Common myeloid progenitor, CD34-positive (primary cell): Measurements from ENCODE around the gene VWA5A.

Experiments
- CTCF ChIA-PET: fragments of 350-600 bp; sonication (Branson Sonifier 250); formaldehyde crosslinking; loops from one replicate; lab custom pipeline; 2021; ENCODE audit warnings: antibody characterized with exemption; lab: Charles Lee
- POLR2A ChIA-PET: fragments of 350-600 bp; sonication (Branson Sonifier 250); formaldehyde crosslinking; loops from one replicate; lab custom pipeline; 2021; ENCODE audit warnings: antibody characterized with exemption; lab: Charles Lee
- DNase-seq, 3 donors: peaks; one replicate each; pipeline versions ENCODE4 v3.0.0 to v3.0.0-alpha.2; 2013
- H3K27ac ChIP-seq, 2 experiments: 1 replicate in 1 of 2; 2 replicates in 1 of 2; pipeline ENCODE4 v1.7.0; 2013; ENCODE audit warnings: inconsistent platforms in 2 of 2, low read length in 2 of 2, mild to moderate bottlenecking in 2 of 2, low read depth in 1 of 2, moderate library complexity in 1 of 2; ENCODE audit not compliant: severe bottlenecking in 2 of 2, insufficient read depth in 1 of 2, poor library complexity in 1 of 2
- H3K27me3 ChIP-seq, 5 experiments: replicated peaks in 2 of 5; 1 replicate in 3 of 5; 2 replicates in 2 of 5; pipeline versions ENCODE4 v1.6.1 to v1.7.0; 2013; ENCODE audit warnings: low read length in 4 of 5, mild to moderate bottlenecking in 2 of 5, moderate library complexity in 2 of 5, inconsistent platforms in 1 of 5; ENCODE audit not compliant: insufficient read depth in 5 of 5, control insufficient read depth in 4 of 5
- H3K36me3 ChIP-seq, 4 experiments: 1 replicate in 2 of 4; 2 replicates in 2 of 4; pipeline versions ENCODE4 v1.6.1 to v1.7.0; 2013; ENCODE audit warnings: low read length in 3 of 4, control low read depth in 1 of 4, mild to moderate bottlenecking in 1 of 4; ENCODE audit not compliant: control insufficient read depth in 4 of 4, insufficient read depth in 4 of 4
- H3K4me1 ChIP-seq, 4 experiments: 1 replicate in 3 of 4; 2 replicates in 1 of 4; pipeline versions ENCODE4 v1.6.1 to v1.7.1; 2013; ENCODE audit warnings: low read length in 3 of 4, mild to moderate bottlenecking in 3 of 4, control low read depth in 1 of 4, inconsistent platforms in 1 of 4, moderate library complexity in 1 of 4; ENCODE audit not compliant: control insufficient read depth in 4 of 4, insufficient read depth in 4 of 4; ENCODE audit errors: control extremely low read depth in 1 of 4
- H3K4me3 ChIP-seq, 7 experiments: 1 replicate in 4 of 7; 2 replicates in 3 of 7; pipeline versions ENCODE4 v1.5.1 to v1.7.0; 2013; ENCODE audit warnings: mild to moderate bottlenecking in 7 of 7, low read length in 6 of 7, moderate library complexity in 6 of 7, inconsistent platforms in 2 of 7, low read depth in 2 of 7, control low read depth in 1 of 7; ENCODE audit not compliant: insufficient read depth in 4 of 7, control insufficient read depth in 1 of 7; ENCODE audit errors: extremely low read depth in 1 of 7
- H3K9me3 ChIP-seq, 5 experiments: 1 replicate in 4 of 5; 2 replicates in 1 of 5; pipeline versions ENCODE4 v1.6.1 to v1.7.1; 2013; ENCODE audit warnings: low read length in 4 of 5, mild to moderate bottlenecking in 2 of 5, inconsistent platforms in 1 of 5, low read depth in 1 of 5, moderate library complexity in 1 of 5; ENCODE audit not compliant: control insufficient read depth in 4 of 5, insufficient read depth in 2 of 5; ENCODE audit errors: control extremely low read depth in 1 of 5
- WGBS: methylation state at CpG from one replicate; pipeline ENCODE4 v1.1.5; 2013; ENCODE audit not compliant: insufficient coverage; 5-methylcytosine and 5-hydroxymethylcytosine counted together

Gene VWA5A

DNA sequence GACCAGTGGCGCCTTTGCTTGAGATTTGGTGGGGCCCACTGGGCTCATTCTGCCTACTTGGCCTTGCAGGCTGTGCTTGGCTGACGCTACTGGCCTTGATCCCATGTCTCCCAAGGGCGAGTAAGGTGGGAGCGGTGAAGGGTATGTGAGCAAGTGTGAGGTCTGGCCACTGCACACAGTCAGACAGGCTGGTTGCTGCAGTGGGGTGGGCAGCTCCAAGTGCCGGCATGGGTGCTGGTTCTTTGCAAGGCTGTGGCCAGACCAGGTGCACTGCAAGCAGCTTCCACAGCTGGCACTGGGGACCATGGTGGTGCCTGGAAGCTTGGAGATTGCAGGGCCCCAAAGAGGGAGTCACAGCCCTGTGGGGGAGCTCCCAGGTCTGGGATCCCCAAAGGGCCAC lies 40.7 kb upstream of the VWA5A start:
- Histone ChIP-seq H3K36me3 (no peaks in the 10 kb centered on the region), H3K27ac (no peak overlapping the region), H3K4me1 (peaks cover 4 to 32% (median 25%) of the 10 kb centered on the region in 4 experiments), H3K4me3 (no peak overlapping the region), H3K9me3 (no peaks in the 10 kb centered on the region), H3K27me3 (no peaks in the 10 kb centered on the region)
- WGBS, result 100% methylated on average over 1 of the region's 5 CpGs
- POLR2A ChIA-PET, result no interaction called here
- CTCF ChIA-PET, result interaction anchor here (0.8 to 1.8 kb wide), 6 partner anchors 12 to 255 kb away, joined by 4 to 6 read pairs (median 4); no protein-coding TSS in a partner anchor
- no peak for DNase-seq

DNA sequence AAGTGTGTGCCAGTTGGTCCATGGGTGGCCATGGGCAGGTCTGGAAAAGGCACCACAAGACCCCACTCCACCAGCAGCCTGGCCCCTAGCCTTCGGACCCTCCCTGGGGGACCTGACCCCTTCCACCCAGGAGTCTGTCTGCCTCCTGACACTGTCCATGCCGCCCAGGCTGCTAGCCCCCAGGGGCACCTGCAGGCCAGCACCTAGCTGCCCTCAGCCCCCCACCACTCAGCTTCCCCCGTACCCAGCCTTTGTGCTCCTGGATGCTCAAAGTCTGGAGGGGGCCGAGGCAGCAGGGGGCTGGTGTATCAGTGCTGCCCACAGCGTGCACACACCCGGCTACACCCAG lies 39.8 kb upstream of the VWA5A start:
- DNase-seq, result no peak
- WGBS, result 93% methylated on average over 6 of the region's 6 CpGs
- POLR2A ChIA-PET, result no interaction called here
- H3K27me3 ChIP-seq, result no peaks in the 10 kb centered on the region
- no peaks in the 10 kb centered on the region for H3K36me3 ChIP-seq
- no peak overlapping the region for H3K27ac ChIP-seq
- CTCF ChIA-PET, result interaction anchor here (1.0 to 1.8 kb wide), 5 partner anchors 9 to 254 kb away, joined by 3 to 6 read pairs (median 4); partner anchors contain the start of gene VWA5A
- H3K9me3 ChIP-seq, result no peaks in the 10 kb centered on the region
- H3K4me3 ChIP-seq, result peak overlapping the region in 3 of 7 experiments; percentile 76 to 83 (median 80)
- H3K4me1 ChIP-seq, result peaks cover 4 to 23% (median 16%) of the 10 kb centered on the region in 4 experiments

DNA sequence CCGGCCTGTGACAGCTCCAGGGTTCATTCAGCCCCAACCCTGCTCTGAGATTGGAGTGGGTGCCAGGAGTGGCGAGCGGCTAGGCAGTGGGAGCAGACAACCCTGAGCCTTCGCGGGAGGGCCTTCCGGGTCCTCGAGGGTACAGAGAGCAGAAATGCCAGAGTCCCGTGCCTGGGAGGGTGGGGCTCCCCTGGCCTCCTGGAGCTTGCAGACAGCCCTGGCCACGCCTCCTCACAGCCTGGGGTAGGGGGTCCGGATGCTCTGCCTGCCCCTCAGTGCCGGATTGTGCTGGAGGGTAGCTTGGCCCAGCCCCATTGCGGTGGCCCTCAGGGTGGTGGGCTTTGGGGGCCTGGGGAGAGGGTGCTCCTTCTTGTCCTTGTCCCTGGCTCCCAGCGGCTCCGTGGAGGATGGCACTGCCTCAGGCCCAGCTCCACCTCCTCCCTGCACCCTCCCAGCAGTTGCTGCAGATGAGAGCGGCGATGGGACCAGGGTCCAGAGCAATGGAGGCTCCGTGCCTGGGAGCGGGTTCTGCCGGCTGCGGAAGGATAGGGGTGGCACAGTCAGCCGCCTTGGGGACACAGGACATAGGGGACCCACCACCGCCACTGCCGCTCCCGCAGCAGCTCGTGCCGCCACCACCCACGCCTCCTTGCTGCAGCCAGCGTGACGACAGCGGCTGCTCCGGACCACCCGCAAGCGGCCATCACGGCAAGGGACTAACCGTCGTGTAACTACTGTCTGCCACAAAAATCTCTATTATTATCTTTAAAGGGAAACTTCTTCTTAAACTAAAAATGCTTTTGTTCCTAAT lies 39.2 kb upstream of the VWA5A start:
- DNase-seq, result peak; percentile 40 to 71 (median 54)
- H3K4me3 ChIP-seq, result peak overlapping the region in 6 of 7 experiments; percentile 46 to 83 (median 68)
- H3K4me1 ChIP-seq, result peaks cover 2 to 18% (median 11%) of the 10 kb centered on the region in 4 experiments
- peak overlapping the region in 1 of 2 experiments; percentile 37 for H3K27ac ChIP-seq
- ChIA-PET POLR2A (no interaction called here), CTCF (interaction anchor here (0.9 to 1.9 kb wide), 7 partner anchors 9 to 254 kb away, joined by 3 to 6 read pairs (median 4); partner anchors contain the start of gene VWA5A)
- 13% methylated on average over 30 of the region's 36 CpGs for WGBS
- no peaks in the 10 kb centered on the region for H3K36me3 ChIP-seq
- no peaks in the 10 kb centered on the region for H3K9me3 ChIP-seq
- H3K27me3 ChIP-seq, result no peaks in the 10 kb centered on the region

DNA sequence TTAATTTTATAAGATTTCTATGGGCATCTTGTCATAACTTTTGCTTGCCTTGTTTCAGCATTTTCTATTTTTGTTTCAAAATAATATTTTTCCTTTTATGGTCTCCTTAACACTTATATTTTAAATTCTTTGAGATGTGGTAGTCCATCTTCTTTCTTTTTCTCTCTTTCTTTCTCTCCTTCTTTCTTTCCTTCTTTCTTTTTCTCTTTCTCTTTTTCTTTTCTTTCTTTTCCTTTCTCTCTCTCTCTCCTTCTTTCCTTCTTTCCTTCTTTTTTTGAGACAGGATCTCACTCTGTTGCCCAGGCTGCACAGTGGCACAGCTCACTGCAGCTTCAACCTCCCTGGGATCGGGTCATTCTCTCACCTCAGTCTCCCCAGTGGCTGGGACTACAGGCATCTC lies 38.0 kb upstream of the VWA5A start:
- WGBS, result no CpG with 5 or more reads among the region's 1 CpG
- Histone ChIP-seq H3K4me3 (no peak overlapping the region), H3K36me3 (no peaks in the 10 kb centered on the region), H3K4me1 (peaks cover 0 to 13% (median 5%) of the 10 kb centered on the region in 4 experiments), H3K9me3 (no peaks in the 10 kb centered on the region), H3K27me3 (no peaks in the 10 kb centered on the region), H3K27ac (no peak overlapping the region)
- ChIA-PET POLR2A (no interaction called here), CTCF (interaction anchor here (1.9 kb wide), 1 partner anchor 201 kb away, joined by 6 read pairs; no protein-coding TSS in a partner anchor)
- DNase-seq, result no peak

DNA sequence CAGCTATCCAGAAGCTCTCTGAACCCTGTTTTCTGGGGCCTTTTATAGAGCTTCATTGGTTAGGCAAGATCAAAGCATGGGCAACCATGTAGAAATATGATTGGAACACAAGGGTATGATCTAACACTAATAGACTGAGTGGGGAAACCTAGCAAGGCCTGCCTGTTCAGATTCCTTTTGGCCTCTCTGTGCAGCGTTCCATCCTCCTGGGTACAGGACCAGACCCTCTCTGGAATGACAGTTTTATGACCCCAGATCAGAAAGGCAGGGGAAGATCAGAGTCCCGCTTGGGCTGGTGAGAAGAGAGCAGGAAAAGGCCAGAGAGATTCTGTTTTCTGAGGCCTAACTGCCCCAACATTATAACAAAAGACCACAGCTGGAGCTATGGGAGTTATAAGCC lies 36.7 kb upstream of the VWA5A start:
- POLR2A ChIA-PET, result no interaction called here
- 92% methylated on average over 2 of the region's 2 CpGs for WGBS
- no peak for DNase-seq

DNA sequence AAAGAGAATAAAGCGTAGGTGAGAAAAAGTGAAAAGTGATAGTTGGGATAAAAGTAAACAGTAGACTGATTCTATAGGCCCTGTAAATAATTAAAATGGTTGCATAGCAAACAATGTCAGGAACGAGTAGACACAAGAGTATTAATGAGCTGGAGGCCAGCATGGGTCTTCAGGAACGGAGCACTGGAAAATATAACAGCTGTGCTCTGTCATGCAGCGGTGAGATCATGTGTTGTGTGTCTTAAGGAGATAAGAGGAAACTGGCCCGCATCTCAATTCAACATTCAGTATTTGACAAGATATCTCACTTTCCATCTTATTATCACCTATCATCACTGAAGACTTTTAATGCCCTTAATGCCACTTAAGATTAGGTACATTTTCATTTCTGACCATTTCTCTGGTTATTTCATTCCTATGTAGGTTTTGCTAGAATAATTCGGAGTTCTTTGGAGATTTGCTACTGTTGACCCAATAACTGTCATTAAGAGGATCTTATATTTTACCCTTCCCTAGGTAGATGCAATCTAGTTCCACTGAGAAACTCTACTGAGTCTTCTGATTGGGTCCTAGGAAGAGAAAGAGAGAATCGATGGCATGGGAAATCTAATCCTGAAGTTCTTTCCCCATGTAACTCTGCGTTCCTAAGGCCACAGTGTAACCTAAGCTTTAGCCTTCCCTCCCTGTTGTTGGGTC lies 35.5 kb upstream of the VWA5A start:
- peak; percentile 22 to 68 (median 48) for DNase-seq
- ChIA-PET POLR2A (no interaction called here), CTCF (interaction anchor here (1.3 kb wide), 1 partner anchor 10 kb away, joined by 3 read pairs; no protein-coding TSS in a partner anchor)
- 88% methylated on average over 3 of the region's 8 CpGs for WGBS
- H3K27ac ChIP-seq, result no peak overlapping the region
- H3K9me3 ChIP-seq, result no peaks in the 10 kb centered on the region
- no peak overlapping the region for H3K4me3 ChIP-seq
- H3K36me3 ChIP-seq, result no peaks in the 10 kb centered on the region
- H3K27me3 ChIP-seq, result no peaks in the 10 kb centered on the region
- peaks cover 0 to 13% (median 5%) of the 10 kb centered on the region in 4 experiments for H3K4me1 ChIP-seq

More for the DNA sequence above, 36.7 kb upstream of the VWA5A start:
- H3K9me3 ChIP-seq, result no peaks in the 10 kb centered on the region
- H3K4me3 ChIP-seq, result no peak overlapping the region
- H3K27me3 ChIP-seq, result no peaks in the 10 kb centered on the region
- peaks cover 0 to 13% (median 5%) of the 10 kb centered on the region in 4 experiments for H3K4me1 ChIP-seq
- no peaks in the 10 kb centered on the region for H3K36me3 ChIP-seq
- no peak overlapping the region for H3K27ac ChIP-seq
- CTCF ChIA-PET, result interaction anchor here (1.3 kb wide), 1 partner anchor 9 kb away, joined by 3 read pairs; no protein-coding TSS in a partner anchor
